ENCODE measurements around the gene POLE. TPM values are rescaled to one million over a fixed set of nuclear protein-coding genes. Genes with fewer than 3 reads are reported as not detected.

POLE gene
- total RNA-seq, 1 donor from 2014 or later, result 26.9 TPM

GRCh38 chr12:132689227-132689626 lies 2.1 kb upstream of the POLE start:
- FAIRE-seq (no peak), DNase-seq (ENCODE audit: low spot score in 2 of 2) (no peak)

- no peak for DNase-seq (ENCODE audit: low spot score in 2 of 2)
- no peak for FAIRE-seq
Observed at GRCh38 chr12:132686825-132687210, 324 bp downstream of the POLE start.

- DNase-seq (ENCODE audit: low spot score in 2 of 2) (no peak), FAIRE-seq (no peak)
Observed at GRCh38 chr12:132685400-132685799, 1.7 kb downstream of the POLE start.

- DNase-seq (ENCODE audit: low spot score in 2 of 2) (no peak), FAIRE-seq (no peak)
Observed at GRCh38 chr12:132677492-132677891, 9.7 kb downstream of the POLE start.

- DNase-seq (ENCODE audit: low spot score in 2 of 2) (no peak), FAIRE-seq (no peak)
Observed at GRCh38 chr12:132675757-132676432, 11.2 kb downstream of the POLE start.

GRCh38 chr12:132674561-132674960 lies 12.6 kb downstream of the POLE start:
- DNase-seq (ENCODE audit: low spot score in 2 of 2), result no peak
- FAIRE-seq, result no peak

GRCh38 chr12:132673288-132674179 lies 13.6 kb downstream of the POLE start:
- FAIRE-seq, result no peak
- DNase-seq (ENCODE audit: low spot score in 2 of 2), result no peak

GRCh38 chr12:132672678-132673077 lies 14.5 kb downstream of the POLE start:
- no peak for FAIRE-seq
- DNase-seq (ENCODE audit: low spot score in 2 of 2), result no peak

- no peak for DNase-seq (ENCODE audit: low spot score in 2 of 2)
- FAIRE-seq, result no peak
Observed at GRCh38 chr12:132672116-132672515, 15.0 kb downstream of the POLE start.

GRCh38 chr12:132669166-132669879 lies 17.8 kb downstream of the POLE start:
- FAIRE-seq (no peak), DNase-seq (ENCODE audit: low spot score in 2 of 2) (no peak)

- no peak for DNase-seq (ENCODE audit: low spot score in 2 of 2)
- FAIRE-seq, result no peak
Observed at GRCh38 chr12:132668191-132669088, 18.7 kb downstream of the POLE start.

GRCh38 chr12:132665794-132666193 lies 21.3 kb downstream of the POLE start:
- DNase-seq (ENCODE audit: low spot score in 2 of 2), result no peak
- no peak for FAIRE-seq

- DNase-seq (ENCODE audit: low spot score in 2 of 2) (no peak), FAIRE-seq (no peak)
Observed at GRCh38 chr12:132665149-132665491, 22.0 kb downstream of the POLE start.

GRCh38 chr12:132664206-132665148 lies 22.7 kb downstream of the POLE start:
- FAIRE-seq, result no peak

GRCh38 chr12:132662901-132663755 lies 24.0 kb downstream of the POLE start:
- DNase-seq (ENCODE audit: low spot score in 2 of 2), result no peak
- FAIRE-seq, result no peak

More at GRCh38 chr12:132664206-132665148, 22.7 kb downstream of the POLE start:
- DNase-seq (ENCODE audit: low spot score in 2 of 2), result no peak

GRCh38 chr12:132661972-132662371 lies 25.2 kb downstream of the POLE start:
- FAIRE-seq, result no peak
- DNase-seq (ENCODE audit: low spot score in 2 of 2), result no peak

- FAIRE-seq, result no peak
- no peak for DNase-seq (ENCODE audit: low spot score in 2 of 2)
Observed at GRCh38 chr12:132660996-132661395, 26.1 kb downstream of the POLE start.

GRCh38 chr12:132660052-132660451 lies 27.1 kb downstream of the POLE start:
- DNase-seq (ENCODE audit: low spot score in 2 of 2) (no peak), FAIRE-seq (no peak)

Data from frontal cortex (tissue), 4 donors.